Measurements from ENCODE around the gene PNMA8B. TPM values are rescaled to one million over a fixed set of nuclear protein-coding genes. Genes with fewer than 3 reads are reported as not detected.
"Not testable (repeated sequence)": the region's sequence is repeated elsewhere in the genome, so short reads cannot be mapped to it uniquely, and the experiment has no call there.

PNMA8B gene
- total and polyA plus RNA-seq, 7 donors, result 0.16 to 0.52 (median 0.34) TPM

DNA sequence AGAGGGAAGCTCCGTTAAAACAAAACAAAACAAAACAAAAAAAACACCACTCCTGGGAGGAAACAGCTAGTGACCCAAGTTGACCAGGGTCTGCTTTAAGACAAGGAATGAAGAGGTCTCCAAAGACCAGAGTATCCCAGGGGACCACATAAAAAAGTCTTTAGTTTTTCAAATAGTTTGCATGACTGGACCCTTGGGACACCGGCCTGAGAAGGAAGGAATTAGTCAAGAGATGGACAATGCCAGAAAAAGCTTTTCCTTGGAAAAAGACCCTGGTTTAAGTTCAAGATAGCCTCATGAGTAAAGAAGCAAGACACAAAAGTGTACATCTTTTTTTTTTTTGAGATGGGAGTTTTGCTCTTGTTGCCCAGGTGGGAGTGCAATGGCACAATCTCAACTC, 12.5 kb upstream of the PNMA8B start:
- H3K4me3 ChIP-seq, result no peak overlapping the region
- no peaks in the 10 kb centered on the region for H3K4me1 ChIP-seq
- intact Hi-C loops (cut with DNase I), result no loop called here
- no peaks in the 10 kb centered on the region for H3K36me3 ChIP-seq (ENCODE audit: insufficient read depth in 1 of 2, low read depth in 1 of 2)
- no peak for DNase-seq
- TF ChIP-seq CTCF (IDR thresholded peaks at IDR 0.05), result no peak
- no peak overlapping the region for H3K27ac ChIP-seq
- 45 to 56% (median 46%) methylated on average over 2 of the region's 2 CpGs for WGBS, 3 donors
- no peaks in the 10 kb centered on the region for H3K9me3 ChIP-seq
- no peak for ATAC-seq
- H3K27me3 ChIP-seq (ENCODE audit: insufficient read depth in 3 of 3, low read length in 2 of 3), result no peaks in the 10 kb centered on the region

DNA sequence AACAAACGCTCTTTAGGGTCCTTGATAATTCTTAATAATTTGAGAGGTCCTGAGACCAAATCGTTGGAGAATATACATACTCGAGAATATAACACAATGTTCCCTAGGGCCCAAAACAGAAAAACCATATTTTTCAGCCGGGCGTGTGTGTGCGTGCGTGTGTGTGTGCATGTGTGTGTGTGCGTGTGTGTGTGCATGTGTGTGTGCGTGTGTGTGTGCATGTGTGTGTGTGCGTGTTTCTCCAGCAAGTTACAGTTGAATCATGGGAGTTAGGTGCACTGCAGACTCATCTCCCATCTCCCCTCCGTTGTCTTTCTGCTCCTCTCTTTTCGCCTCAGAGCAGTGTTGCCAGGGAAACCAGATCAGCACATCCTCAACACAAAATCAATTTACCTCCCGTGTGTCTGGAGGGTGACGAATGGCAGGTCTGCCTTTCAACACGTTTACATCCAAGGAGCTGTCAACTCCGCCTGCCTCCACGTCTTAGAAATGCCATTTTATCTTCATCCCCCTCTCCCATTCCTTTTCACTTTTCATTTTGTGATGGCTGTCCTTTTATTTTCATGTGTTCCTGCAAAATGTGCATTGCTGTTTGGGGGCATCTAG, 8.3 kb upstream of the PNMA8B start:
- Histone ChIP-seq H3K27ac (no peak overlapping the region), H3K27me3 (ENCODE audit: insufficient read depth in 3 of 3, low read length in 2 of 3) (peaks cover 0 to 2% (median 0%) of the 10 kb centered on the region in 3 donors), H3K4me1 (no peaks in the 10 kb centered on the region), H3K4me3 (no peak overlapping the region), H3K9me3 (no peaks in the 10 kb centered on the region), H3K36me3 (ENCODE audit: insufficient read depth in 1 of 2, low read depth in 1 of 2) (no peaks in the 10 kb centered on the region)
- no peak for DNase-seq
- TF ChIP-seq CTCF (IDR thresholded peaks at IDR 0.05), result no peak
- WGBS, 3 donors, result 74% methylated on average over 17 of the region's 17 CpGs
- no peak for ATAC-seq
- intact Hi-C loops (cut with DNase I), result no loop called here

DNA sequence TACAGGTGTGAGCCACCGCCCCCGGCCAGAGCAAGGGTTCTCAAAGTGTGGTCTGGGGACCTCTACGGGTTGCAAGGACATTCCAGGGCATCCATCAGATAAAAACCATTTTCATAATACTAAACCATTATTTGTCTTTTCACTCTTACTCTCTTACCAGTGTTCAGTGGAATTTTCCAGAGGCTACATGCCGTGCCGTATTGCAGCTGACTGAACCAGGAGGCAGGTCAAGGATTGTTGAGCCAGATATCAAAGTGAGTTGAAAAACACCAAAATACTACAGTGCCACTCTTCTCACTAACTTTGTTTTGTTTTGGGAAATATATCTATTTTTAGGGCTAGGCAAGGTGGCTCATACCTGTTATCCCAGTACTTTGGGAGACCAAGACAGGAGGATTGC, 7.2 kb upstream of the PNMA8B start:
- no peaks in the 10 kb centered on the region for H3K36me3 ChIP-seq (ENCODE audit: insufficient read depth in 1 of 2, low read depth in 1 of 2)
- no peak overlapping the region for H3K4me3 ChIP-seq
- 88 to 94% (median 94%) methylated on average over 5 of the region's 5 CpGs for WGBS, 3 donors
- H3K4me1 ChIP-seq, result no peaks in the 10 kb centered on the region
- no peak overlapping the region for H3K27ac ChIP-seq
- intact Hi-C loops (cut with DNase I), result no loop called here
- ATAC-seq (no peak), DNase-seq (no peak)
- H3K27me3 ChIP-seq (ENCODE audit: insufficient read depth in 3 of 3, low read length in 2 of 3), result peaks cover 0 to 2% (median 0%) of the 10 kb centered on the region in 3 donors
- TF ChIP-seq CTCF (IDR thresholded peaks at IDR 0.05), result no peak
- H3K9me3 ChIP-seq, result no peaks in the 10 kb centered on the region

GRCh38 chr19:46499692-46500091, 4.0 kb upstream of the PNMA8B start:
- Histone ChIP-seq H3K9me3 (no peaks in the 10 kb centered on the region), H3K27ac (no peak overlapping the region), H3K27me3 (ENCODE audit: insufficient read depth in 3 of 3, low read length in 2 of 3) (peaks cover 0 to 14% (median 9%) of the 10 kb centered on the region in 3 donors), H3K4me3 (no peak overlapping the region), H3K36me3 (ENCODE audit: insufficient read depth in 1 of 2, low read depth in 1 of 2) (no peaks in the 10 kb centered on the region), H3K4me1 (no peaks in the 10 kb centered on the region)
- ATAC-seq (no peak), DNase-seq (no peak)
- WGBS, 3 donors, result 58 to 71% (median 64%) methylated on average over 4 of the region's 4 CpGs
- intact Hi-C loops (cut with DNase I), result no loop called here
- no peak for TF ChIP-seq CTCF (IDR thresholded peaks at IDR 0.05)

DNA sequence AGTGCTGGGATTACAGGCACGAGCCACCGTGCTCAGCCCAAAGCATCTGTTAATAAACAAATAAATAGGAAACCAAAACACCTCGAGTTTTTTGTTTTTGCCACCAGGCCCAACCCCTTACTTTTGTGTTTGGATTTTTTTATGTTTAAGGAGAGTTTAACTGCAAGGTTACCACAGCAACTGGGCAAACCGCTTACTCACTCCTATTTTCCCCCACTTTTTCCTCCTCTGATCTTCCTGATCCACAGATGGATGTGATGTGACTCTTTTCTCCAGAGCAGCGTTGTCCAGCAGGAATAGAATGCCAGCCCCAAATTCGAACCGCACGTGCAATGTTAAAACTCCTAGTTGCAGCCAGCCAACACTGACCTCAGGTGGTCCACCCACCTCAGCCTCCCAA, 2.1 kb upstream of the PNMA8B start:
- no peak for DNase-seq
- Histone ChIP-seq H3K4me3 (no peak overlapping the region), H3K36me3 (ENCODE audit: insufficient read depth in 1 of 2, low read depth in 1 of 2) (no peaks in the 10 kb centered on the region), H3K9me3 (no peaks in the 10 kb centered on the region), H3K4me1 (no peaks in the 10 kb centered on the region), H3K27me3 (ENCODE audit: insufficient read depth in 3 of 3, low read length in 2 of 3) (peaks cover 0 to 30% (median 14%) of the 10 kb centered on the region in 3 donors), H3K27ac (no peak overlapping the region)
- 70 to 76% (median 72%) methylated on average over 8 of the region's 8 CpGs for WGBS, 3 donors
- intact Hi-C loops (cut with DNase I), result no loop called here
- no peak for TF ChIP-seq CTCF (IDR thresholded peaks at IDR 0.05)
- no peak for ATAC-seq

DNA sequence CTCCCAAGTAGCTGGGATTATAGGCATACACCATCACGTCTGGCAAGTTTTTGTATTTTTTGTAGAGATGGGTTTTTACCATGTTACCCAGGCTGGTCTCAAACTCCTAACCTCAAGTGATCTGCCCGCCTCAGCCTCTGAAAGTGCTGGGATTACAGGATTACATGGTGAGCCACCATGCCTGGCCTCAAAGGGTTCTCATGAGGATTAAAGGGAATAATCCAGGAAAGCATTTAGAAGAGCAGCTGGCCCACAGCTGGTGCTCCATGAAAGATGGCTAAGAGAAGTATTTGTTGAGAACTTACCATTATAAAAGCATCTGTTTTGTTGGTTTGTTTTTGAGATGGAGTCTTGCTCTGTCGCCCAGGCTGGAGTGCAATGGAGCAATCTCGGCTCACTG, 1.2 kb upstream of the PNMA8B start:
- intact Hi-C loops (cut with DNase I); H3K36me3 ChIP-seq (ENCODE audit: insufficient read depth in 1 of 2, low read depth in 1 of 2); H3K4me3 ChIP-seq; DNase-seq; ATAC-seq; H3K9me3 ChIP-seq; H3K27ac ChIP-seq; H3K4me1 ChIP-seq: not testable (repeated sequence)
- WGBS, 3 donors, result 70 to 82% (median 76%) methylated on average over 4 of the region's 4 CpGs
- peaks cover 0 to 32% (median 14%) of the 10 kb centered on the region in 3 donors for H3K27me3 ChIP-seq (ENCODE audit: insufficient read depth in 3 of 3, low read length in 2 of 3)

All from psoas muscle (tissue), 8 donors.